Ishikawa (cell line): ENCODE measurements around the gene LPIN2.

ENCODE experiments used
- CEBPB ChIP-seq: IDR thresholded peaks from 2 replicates; pipeline ENCODE4 v1.6.1; 2012
- CREB1 ChIP-seq: IDR thresholded peaks from 2 replicates; pipeline ENCODE4 v1.6.1; 2012; ENCODE audit warnings: low read depth
- EGR1 ChIP-seq: IDR thresholded peaks from 2 replicates; pipeline ENCODE4 v1.6.1; 2012
- EP300 ChIP-seq: IDR thresholded peaks from 2 replicates; pipeline ENCODE4 v1.6.1; 2012; ENCODE audit warnings: borderline replicate concordance
- FOXM1 ChIP-seq: IDR thresholded peaks from 2 replicates; pipeline ENCODE4 v1.6.1; 2012; ENCODE audit warnings: low read depth, borderline replicate concordance
- NFIC ChIP-seq: IDR thresholded peaks from 2 replicates; pipeline ENCODE4 v1.6.1; 2012
- RAD21 ChIP-seq: IDR thresholded peaks from 2 replicates; pipeline ENCODE4 v1.6.1; 2012; ENCODE audit warnings: low read depth
- TAF1 ChIP-seq: IDR thresholded peaks from 2 replicates; pipeline ENCODE4 v1.6.1; 2012; ENCODE audit warnings: low read depth, mild to moderate bottlenecking
- TCF12 ChIP-seq: IDR thresholded peaks from 2 replicates; pipeline ENCODE4 v1.6.1; 2012; ENCODE audit warnings: low read depth
- TEAD4 ChIP-seq: IDR thresholded peaks from 2 replicates; pipeline ENCODE4 v1.6.1; 2012
- YY1 ChIP-seq: IDR thresholded peaks from 2 replicates; pipeline ENCODE4 v1.6.1; 2012; ENCODE audit warnings: low read depth
- ZBTB7A ChIP-seq: IDR thresholded peaks from 2 replicates; pipeline ENCODE4 v1.6.1; 2012; ENCODE audit warnings: low read depth
- TF ChIP-seq, protein P1 (sequence below): IDR thresholded peaks from 2 replicates; pipeline ENCODE4 v1.6.1; 2012
- TF ChIP-seq, protein P2 (sequence below): IDR thresholded peaks from 2 replicates; pipeline ENCODE4 v1.6.1; 2012
- TF ChIP-seq, protein P3 (sequence below): IDR thresholded peaks from 2 replicates; pipeline ENCODE4 v1.6.1; 2012; ENCODE audit warnings: low read depth, mild to moderate bottlenecking

Gene LPIN2

DNA sequence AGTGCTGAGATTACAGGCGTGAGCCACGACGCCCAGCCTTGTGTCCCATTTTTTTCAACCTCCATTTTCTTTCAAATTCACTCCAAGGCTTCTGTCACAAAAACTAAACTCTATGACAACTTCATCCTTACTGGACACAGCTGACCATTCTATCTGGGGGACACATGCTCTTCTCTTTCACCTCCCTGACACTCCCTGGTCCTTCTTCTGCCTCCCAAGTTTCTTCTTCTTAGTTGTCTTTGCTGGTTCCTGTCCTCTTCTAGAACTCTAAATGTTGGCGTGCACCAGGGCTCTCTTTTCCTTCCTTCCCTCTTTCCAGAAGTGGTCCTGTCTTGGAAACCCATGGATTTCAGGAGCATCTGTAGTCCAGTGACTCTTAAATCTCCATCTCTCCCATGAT lies 40.1 kb upstream of the LPIN2 start:
- TF ChIP-seq RAD21, result no peak
- TF ChIP-seq YY1, result no peak
- no peak for TF ChIP-seq EGR1
- TF ChIP-seq ZBTB7A, result no peak

DNA sequence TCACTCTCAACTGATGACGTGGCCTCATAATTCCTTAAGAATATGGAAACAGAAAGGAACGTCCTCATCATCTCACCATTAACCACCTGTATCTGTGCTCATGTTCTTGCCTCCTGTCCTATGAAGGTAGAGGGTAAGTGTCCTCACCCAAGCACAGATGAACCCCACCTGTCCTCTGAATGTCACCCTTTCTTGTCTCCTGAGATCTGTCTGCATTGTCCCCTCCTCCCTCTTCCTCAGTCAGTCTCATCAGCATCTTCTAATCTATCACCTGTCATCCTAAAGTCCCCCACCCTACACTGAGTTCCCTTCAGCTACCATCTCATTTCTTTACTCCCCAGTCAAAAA lies 39.4 kb upstream of the LPIN2 start:
- TF ChIP-seq CEBPB (no peak), ZBTB7A (no peak), RAD21 (no peak), YY1 (no peak), CREB1 (no peak), EP300 (no peak), TCF12 (no peak), EGR1 (no peak)
- TF ChIP-seq, protein P1, sequence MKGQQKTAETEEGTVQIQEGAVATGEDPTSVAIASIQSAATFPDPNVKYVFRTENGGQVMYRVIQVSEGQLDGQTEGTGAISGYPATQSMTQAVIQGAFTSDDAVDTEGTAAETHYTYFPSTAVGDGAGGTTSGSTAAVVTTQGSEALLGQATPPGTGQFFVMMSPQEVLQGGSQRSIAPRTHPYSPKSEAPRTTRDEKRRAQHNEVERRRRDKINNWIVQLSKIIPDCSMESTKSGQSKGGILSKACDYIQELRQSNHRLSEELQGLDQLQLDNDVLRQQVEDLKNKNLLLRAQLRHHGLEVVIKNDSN, result no peak
- TF ChIP-seq, protein P2, sequence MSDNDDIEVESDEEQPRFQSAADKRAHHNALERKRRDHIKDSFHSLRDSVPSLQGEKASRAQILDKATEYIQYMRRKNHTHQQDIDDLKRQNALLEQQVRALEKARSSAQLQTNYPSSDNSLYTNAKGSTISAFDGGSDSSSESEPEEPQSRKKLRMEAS, result no peak

DNA sequence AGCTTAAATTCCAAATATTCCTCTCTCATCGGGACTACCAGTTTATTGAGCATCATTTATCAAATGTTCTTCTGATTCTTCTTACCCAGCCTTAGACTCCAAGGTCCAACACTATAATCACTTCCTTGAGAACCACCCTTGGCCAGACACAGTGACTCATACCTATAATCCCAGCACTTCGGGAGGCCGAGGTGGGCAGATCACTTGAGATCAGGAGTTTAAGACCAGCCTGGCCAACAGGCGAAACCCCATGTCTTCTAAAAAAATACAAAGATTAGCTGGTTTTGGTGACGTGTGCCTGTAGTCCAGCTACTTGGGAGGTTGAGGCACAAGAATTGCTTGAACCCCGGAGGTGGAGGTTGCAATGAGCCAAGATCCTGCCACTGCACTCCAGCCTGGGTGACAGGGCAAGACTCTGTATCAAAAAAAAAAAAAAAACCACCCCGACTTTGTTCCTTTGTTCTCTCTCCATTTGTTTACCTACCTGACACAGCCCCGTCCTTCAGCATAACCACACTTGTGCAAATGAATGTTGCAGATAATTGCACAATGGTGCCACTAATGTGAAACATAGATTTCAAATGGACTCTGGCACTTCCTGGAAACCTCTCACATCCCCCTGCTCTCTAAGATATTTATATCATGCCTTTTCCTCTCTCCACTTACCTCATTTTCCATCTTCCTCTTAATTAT lies 38.9 kb upstream of the LPIN2 start:
- TF ChIP-seq TAF1 (no peak), YY1 (no peak), NFIC (no peak), CEBPB (no peak), RAD21 (no peak), EGR1 (no peak), ZBTB7A (no peak)
- TF ChIP-seq, protein P2, result no peak
- TF ChIP-seq, protein P3, sequence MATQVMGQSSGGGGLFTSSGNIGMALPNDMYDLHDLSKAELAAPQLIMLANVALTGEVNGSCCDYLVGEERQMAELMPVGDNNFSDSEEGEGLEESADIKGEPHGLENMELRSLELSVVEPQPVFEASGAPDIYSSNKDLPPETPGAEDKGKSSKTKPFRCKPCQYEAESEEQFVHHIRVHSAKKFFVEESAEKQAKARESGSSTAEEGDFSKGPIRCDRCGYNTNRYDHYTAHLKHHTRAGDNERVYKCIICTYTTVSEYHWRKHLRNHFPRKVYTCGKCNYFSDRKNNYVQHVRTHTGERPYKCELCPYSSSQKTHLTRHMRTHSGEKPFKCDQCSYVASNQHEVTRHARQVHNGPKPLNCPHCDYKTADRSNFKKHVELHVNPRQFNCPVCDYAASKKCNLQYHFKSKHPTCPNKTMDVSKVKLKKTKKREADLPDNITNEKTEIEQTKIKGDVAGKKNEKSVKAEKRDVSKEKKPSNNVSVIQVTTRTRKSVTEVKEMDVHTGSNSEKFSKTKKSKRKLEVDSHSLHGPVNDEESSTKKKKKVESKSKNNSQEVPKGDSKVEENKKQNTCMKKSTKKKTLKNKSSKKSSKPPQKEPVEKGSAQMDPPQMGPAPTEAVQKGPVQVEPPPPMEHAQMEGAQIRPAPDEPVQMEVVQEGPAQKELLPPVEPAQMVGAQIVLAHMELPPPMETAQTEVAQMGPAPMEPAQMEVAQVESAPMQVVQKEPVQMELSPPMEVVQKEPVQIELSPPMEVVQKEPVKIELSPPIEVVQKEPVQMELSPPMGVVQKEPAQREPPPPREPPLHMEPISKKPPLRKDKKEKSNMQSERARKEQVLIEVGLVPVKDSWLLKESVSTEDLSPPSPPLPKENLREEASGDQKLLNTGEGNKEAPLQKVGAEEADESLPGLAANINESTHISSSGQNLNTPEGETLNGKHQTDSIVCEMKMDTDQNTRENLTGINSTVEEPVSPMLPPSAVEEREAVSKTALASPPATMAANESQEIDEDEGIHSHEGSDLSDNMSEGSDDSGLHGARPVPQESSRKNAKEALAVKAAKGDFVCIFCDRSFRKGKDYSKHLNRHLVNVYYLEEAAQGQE, result no peak

DNA sequence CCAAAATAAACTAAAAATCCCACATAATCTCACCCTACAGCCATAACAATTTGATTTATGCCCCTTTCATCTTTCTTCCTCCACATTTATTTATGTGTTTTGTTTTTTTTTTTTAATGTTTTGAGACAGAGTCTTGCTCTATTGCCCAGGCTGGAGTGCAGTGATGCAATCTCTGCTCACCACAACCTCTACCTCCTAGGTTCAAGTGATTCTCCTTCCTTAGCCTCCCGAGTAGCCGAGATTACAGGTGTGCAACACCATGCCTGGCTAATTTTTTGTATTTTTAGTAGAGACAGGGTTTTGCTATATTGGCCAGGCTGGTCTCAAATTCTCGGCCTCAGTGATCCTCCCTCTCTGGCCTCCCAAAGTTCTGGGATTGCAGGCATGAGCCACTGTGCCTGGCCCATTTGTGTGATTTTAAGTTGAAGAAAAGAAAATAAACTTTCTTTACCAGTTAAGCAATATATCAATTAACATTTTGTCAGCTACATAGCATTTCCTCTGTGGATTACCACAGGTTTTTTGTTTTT lies 35.9 kb upstream of the LPIN2 start:
- no peak for TF ChIP-seq ZBTB7A
- no peak for TF ChIP-seq CEBPB
- no peak for TF ChIP-seq RAD21
- TF ChIP-seq EP300, result no peak
- no peak for TF ChIP-seq TCF12
- TF ChIP-seq, protein P1, result no peak
- TF ChIP-seq EGR1, result no peak
- TF ChIP-seq FOXM1, result no peak
- TF ChIP-seq TEAD4, result no peak
- no peak for TF ChIP-seq CREB1
- TF ChIP-seq, protein P3, result no peak
- no peak for TF ChIP-seq TAF1
- TF ChIP-seq, protein P2, result no peak
- TF ChIP-seq NFIC, result no peak
- TF ChIP-seq YY1, result no peak

DNA sequence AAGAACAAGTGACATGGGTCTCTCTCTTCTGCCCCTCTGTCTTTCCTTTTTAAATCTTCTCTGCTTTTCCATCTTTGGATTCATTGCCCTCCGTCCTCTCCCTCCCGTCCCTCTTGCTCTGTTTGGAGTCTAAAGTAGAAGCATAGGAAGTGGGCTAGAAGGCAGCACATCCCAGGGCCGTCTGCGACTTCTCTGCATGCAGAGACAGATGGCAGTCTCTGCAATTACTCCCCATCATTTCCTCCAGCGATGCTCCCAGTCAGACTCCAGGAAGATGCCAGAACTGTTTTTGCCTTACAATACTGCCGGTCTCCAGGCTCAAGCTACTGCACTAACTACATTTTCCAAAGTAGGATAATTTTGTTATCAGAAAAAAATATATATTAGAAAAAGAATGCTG lies 35.2 kb upstream of the LPIN2 start:
- TF ChIP-seq CREB1, result no peak
- no peak for TF ChIP-seq YY1
- TF ChIP-seq, protein P2, result no peak
- no peak for TF ChIP-seq ZBTB7A
- no peak for TF ChIP-seq CEBPB
- TF ChIP-seq EGR1, result no peak
- no peak for TF ChIP-seq EP300
- no peak for TF ChIP-seq TEAD4
- TF ChIP-seq RAD21, result no peak
- TF ChIP-seq FOXM1, result no peak
- TF ChIP-seq TAF1, result no peak
- TF ChIP-seq, protein P1, result no peak
- no peak for TF ChIP-seq TCF12
- TF ChIP-seq, protein P3, result no peak
- no peak for TF ChIP-seq NFIC
